GM21390 (cell line): ENCODE results near the gene SLC38A6.

Source experiments
- ATAC-seq: cut with Tn5 transposase; IDR thresholded peaks from one replicate; pipeline ENCODE4 v1.9.1; 2021; ENCODE audit not compliant: unreplicated experiment

SLC38A6 gene

DNA sequence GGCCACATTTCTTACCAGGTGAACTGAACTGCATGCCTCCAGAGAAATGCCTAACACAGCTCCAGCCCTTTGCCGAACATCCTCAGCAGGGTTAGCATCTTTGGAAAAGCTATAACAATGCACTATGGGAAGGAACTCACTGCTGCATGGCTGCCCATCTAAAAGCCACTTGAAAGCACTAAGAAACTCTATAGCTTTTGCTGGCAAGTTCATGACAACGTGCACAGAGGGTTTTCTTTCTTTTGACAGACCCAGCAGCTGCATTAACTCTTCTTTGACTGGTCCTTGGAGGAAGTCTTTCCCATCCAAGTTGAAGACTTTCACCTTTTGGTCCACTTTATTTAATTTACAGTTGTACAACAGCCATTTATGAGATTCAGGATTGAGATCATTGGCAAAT is 5.5 kb upstream of the SLC38A6 start:
- ATAC-seq = no peak

DNA sequence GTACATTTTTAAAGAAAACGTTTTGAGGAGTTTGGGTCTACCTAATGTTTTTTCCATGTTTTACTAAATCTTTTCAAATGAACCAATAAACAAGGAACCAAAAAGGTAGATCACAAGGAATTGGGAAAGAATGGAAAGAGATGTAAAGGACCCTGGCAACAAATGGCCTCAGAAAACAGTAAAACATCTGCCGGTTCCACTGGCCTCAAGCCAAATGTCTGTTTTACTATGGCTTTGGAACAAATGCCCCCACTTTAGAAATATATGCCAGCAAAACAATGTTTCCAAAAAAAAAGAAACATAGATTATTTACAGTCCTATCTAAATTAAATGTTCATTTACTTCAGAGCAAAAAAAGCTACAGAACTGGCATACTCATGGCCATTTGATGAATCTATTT is 3.2 kb upstream of the SLC38A6 start:
- no peak for ATAC-seq

DNA sequence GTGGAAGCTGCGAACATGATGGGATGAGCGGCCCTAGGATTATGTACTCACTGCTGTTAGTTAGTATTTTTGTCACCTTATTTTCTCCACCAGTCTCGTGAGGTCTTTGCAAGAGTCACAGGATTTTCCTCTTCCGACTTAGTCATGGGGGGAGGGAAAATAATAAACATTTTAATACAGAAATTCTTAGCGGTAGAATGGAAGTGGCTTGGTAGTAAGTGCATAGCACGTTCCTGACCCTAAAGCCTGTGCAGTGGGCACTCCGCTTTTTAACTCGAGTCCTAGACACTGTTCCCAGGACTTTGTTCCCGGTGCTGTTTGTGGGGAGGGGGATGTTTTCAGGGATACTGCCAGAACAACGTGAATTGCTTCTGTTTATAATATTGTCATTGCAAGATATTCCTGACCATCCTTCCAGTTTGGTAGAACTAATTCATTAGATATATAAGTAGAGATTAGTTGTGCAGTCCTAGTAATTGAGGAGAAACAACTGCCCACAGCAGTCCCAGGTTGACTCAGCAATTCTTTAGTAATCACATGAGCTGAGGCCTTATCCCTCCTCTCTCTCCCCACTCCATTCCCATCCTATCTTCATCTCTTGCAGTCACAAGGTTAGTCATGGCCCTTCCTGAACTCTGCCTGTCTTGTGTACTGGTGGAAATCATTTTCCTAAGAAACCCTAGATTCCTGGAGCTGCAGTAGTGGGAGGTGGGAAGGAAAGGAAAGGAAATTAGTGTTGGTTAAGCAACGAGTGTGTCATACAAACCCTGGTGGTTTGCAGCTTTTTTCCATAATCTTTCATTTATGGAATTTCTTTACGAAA is 799 bp downstream of the SLC38A6 start:
- no peak for ATAC-seq

DNA sequence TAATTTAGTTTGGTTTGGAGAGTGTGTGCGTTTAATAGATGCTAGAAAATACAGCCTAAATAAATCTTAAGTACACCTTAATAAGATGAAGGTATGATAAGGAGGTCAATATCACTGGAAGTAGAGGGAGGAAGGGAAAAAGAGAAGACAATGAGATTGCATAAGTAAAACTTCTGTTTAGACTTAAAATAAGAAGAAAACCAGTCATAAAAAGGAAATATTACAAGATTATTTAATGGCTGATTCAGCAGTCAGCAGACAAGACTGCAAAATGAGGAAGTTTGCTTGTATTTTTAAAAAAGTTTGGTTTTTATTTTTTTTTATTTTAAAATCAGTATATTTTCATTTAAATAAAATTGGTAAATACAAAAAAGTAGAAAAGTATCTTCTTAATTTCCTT is 3.2 kb downstream of the SLC38A6 start:
- no peak for ATAC-seq

GRCh38 chr14:60986500-60986899 is 5.5 kb downstream of the SLC38A6 start:
- ATAC-seq = no peak

DNA sequence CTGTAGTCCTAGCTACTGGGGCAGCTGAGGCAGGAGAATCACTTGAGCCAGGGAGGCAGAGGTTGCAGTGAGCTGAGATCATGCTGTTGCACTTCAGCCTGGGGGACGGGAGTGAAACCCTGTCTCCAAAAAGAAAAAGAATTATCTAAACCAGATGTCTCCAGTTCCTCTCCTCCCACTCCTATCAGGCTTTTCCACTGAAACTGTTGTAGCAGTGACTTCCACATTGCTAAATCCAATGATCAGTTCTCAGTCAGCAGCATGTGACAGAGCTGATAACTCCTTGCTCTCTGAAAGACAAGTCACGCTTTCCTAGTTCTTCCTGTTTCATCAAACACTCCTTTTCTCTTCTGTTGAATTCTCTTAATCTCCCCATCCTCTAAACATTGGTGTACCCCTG is 8.6 kb downstream of the SLC38A6 start:
- no peak for ATAC-seq

- ATAC-seq = no peak
These were observed 17.6 kb downstream of the SLC38A6 start for GRCh38 chr14:60998617-60999016.

DNA sequence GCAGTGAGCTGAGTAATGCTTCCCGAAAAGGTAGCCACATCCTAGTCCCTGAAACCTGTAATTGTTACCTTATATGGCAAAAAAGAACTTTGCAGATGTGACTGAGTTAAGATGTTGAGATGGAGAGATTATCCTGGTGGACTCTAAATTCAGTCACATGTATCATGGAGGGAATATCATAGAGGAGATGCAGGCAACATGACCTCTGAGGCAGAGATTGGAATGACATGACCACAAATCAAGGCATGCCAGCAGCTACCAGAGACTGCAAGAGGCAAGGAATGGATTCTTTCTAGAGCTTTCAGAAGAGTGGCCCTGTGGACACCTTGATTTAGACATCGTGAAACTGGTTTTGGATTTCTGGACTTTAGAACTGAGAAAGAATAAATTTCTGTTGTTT is 18.5 kb downstream of the SLC38A6 start:
- no peak for ATAC-seq

GRCh38 chr14:61003571-61003970 is 22.5 kb downstream of the SLC38A6 start:
- ATAC-seq = no peak

- no peak for ATAC-seq
These were observed 38.5 kb downstream of the SLC38A6 start for GRCh38 chr14:61019537-61019936.

DNA sequence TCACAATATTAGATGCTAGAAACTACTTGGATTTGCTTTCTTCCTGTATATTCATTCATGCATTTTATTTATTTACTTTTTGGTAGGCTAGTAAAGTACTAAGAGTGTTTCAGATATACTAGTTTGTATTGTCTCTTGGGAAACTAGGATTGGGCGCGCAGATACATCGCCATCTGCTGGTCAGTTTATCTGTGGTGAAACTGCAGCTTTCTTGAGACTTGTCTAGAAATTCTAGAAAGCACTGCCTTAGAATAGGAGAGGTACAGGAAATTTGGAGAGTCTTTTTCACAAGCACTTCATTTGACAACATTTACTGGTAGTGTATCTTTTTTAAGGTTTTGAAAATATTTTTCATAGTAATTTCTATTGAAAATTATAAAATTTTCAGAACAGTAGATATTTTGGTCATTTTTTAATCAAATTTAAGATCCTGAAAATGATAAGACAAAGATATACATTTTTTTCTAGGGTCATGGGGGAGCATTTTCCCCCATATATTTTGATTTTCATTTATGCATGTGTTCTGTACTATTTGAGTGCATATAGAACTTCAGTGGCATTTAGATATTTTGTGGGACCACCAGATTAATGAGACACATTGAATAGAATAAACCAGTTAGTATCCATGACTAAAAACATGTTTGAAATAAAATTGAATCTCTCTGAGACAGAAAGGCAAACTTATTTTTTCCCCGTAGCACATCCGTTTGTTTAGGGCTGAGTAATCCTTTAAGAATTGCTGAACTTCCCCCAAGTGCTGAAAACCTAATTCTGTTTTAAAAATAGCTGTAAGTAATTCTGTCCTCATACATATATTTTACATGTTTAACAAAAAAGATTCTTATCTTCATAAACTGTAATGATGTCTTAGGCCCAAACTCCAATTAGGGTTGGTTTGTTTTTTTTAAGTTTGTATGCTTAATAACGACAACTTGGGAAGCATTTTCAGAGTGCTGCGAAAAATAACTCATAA is 44.5 kb downstream of the SLC38A6 start:
- no peak for ATAC-seq

GRCh38 chr14:61026526-61026925 is 45.5 kb downstream of the SLC38A6 start:
- no peak for ATAC-seq

DNA sequence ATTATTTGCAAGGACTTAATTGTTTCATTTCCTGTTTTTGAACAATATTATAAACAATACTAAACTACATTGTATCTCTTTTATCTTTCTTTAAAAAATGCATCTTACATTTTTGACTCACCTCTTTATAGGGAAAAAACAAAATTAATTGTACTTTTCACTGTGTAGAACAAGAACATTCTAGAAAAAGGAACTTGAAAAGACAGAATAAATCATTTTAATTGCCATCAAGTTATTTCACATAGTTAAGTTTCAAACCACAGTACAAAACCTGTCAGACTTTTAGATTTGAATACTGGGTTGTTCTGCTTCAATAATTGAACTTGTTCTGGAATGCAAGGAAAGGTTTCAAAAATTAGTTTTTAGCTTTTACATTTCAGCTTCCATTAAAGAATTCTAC is 50.0 kb downstream of the SLC38A6 start:
- ATAC-seq = no peak

DNA sequence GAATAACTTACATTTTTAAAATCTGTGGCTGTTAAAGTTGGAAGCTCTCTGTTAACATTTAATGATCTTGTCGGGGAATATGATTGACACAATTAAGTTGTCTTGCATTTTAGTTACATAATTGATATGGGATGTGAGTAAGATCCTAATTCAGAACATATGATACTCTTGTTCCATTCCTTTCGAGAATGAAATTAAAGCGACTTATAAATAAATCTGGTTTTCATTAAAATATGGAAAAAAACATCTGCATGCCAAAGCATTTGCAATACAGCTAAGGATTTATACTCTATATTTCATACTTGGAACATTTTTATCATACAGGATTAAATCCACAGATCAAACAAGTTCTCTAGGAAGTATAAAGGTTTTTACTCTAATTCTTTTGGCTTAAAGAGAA is 52.0 kb downstream of the SLC38A6 start:
- no peak for ATAC-seq

DNA sequence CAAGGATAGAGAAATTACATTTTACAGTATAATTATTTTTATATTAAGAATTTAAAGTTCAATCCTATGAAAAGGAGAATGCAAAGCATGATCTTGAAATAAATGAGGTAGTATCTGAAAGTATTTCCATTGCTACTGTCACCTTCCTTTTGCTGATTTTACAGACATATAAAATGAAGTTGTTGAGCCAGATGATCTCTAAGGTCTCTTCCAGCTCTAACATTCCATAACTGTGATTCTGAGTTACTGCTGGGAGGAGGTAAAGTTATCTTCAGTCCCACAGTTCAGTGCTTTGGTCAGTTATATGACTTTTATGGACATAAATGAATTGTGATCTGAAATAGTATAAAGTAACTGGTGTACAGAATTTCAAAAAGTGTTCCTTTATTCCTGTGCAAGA is 52.8 kb downstream of the SLC38A6 start:
- ATAC-seq = no peak

- ATAC-seq = peak; percentile 87
These were observed 53.5 kb downstream of the SLC38A6 start for GRCh38 chr14:61034416-61035120.

- no peak for ATAC-seq
These were observed 56.2 kb downstream of the SLC38A6 start for GRCh38 chr14:61037215-61037614.

DNA sequence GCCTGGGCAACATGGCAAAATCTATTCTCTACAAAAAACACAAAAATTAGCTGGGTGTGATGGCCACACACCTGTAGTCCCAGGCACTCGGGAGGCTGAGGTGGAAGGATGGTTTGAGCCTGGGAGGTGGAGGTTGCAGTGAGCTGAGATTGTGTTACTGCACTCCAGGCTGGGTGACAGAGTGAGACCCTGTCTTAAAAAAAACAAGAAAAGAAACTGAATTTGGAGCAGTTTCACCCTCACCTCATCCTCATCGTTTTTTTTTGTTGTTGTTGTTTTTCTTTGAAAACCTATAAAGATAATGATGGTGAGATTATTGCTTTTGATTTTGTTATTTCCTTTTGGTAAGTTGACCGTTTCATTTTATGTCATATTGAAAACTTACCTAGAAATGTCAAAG is 60.7 kb downstream of the SLC38A6 start:
- no peak for ATAC-seq

DNA sequence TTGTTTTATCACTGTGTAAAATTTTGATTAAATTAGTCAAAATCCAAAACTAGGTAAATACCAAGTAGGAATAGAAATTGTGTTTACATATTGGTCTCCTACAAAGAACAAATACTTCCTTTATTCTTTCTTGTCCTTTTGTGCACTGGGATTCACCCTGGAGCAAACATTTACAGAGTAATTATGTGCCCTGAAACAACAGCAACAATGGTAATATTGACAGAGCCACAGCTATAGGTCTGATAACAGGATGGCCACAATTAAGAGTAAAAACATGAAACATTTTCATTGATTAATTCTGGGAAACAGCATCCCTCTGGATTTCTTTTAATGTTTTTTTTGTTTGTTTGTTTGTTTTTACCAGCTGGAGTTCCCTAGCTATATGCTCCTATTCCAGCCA is 61.2 kb downstream of the SLC38A6 start:
- ATAC-seq = no peak

GRCh38 chr14:61043506-61043905 is 62.5 kb downstream of the SLC38A6 start:
- ATAC-seq = no peak

- no peak for ATAC-seq
These were observed 66.0 kb downstream of the SLC38A6 start for GRCh38 chr14:61047021-61047420.
